Right lobe of liver (tissue), 6 donors: Measurements from ENCODE around the gene KCNQ1. TPM values are rescaled to one million over a fixed set of nuclear protein-coding genes. Genes with fewer than 3 reads are reported as not detected.

ENCODE experiments used
- ATAC-seq, 4 donors: fragments of 200-7000 bp; cut with Tn5 transposase; one replicate each; pipeline ENCODE4 v1.9.1; 2020; ENCODE audit warnings: mild to moderate bottlenecking in 4 of 4, moderate library complexity in 4 of 4
- DNase-seq, 3 donors: peaks; one replicate each; pipeline ENCODE4 v3.0.0-alpha.2; 2020
- H3K27ac ChIP-seq, 3 donors: fragments of 200-600 bp; one replicate each; pipeline ENCODE4 v1.8.0; 2022
- H3K27me3 ChIP-seq, 2 donors: fragments of 200-600 bp; one replicate each; pipeline ENCODE4 v1.8.0; 2022
- H3K36me3 ChIP-seq, 4 donors: fragments of 200-600 bp; sonication (generic) in 1 of 4; one replicate each; pipeline versions ENCODE4 v1.5.1 to v1.8.0; 2017 to 2022; ENCODE audit warnings: control low read depth in 1 of 4
- H3K4me1 ChIP-seq, 4 donors: fragments of 200-600 bp; sonication (generic) in 1 of 4; one replicate each; pipeline versions ENCODE4 v1.5.1 to v1.8.0; 2017 to 2022; ENCODE audit warnings: control low read depth in 1 of 4
- H3K4me3 ChIP-seq, 3 donors: fragments of 200-600 bp; one replicate each; pipeline ENCODE4 v1.8.0; 2022
- H3K9me3 ChIP-seq, 4 donors: fragments of 200-600 bp; sonication (generic) in 1 of 4; one replicate each; pipeline versions ENCODE4 v1.5.1 to v1.8.0; 2017 to 2022; ENCODE audit warnings: control low read depth in 1 of 4
- POLR2A ChIP-seq: fragments of 450-650 bp; IDR thresholded peaks from one replicate; pipeline ENCODE4 v1.6.1; 2017; ENCODE audit warnings: antibody characterized with exemption, mild to moderate bottlenecking
- WGBS: methylation state at CpG from one replicate; pipeline ENCODE4 v1.1.6; 2018; ENCODE audit warnings: low coverage, low lambda C conversion rate; ENCODE audit not compliant: insufficient coverage; ENCODE audit errors: missing lambda C conversion rate; 5-methylcytosine and 5-hydroxymethylcytosine counted together
- intact Hi-C, 2 donors: fragments of 100-400 bp; cut with DNase I; formaldehyde crosslinking; loops; one replicate each; pipeline versions ENCODE4 v1.11.2 to v1.14.1; 2022
- total RNA-seq, 6 experiments: library from RNA; depleted of rRNA in 2 of 6; stranded (reverse); fragments of >200 nt in 2 of 6; fragmentation: NEBNext Ultra II Directional in 3 of 6; extraction: Animal tissue kit (Norgen Biotek cat#: 25700) in 3 of 6; gene quantifications; one replicate each; pipeline versions ENCODE4 v1.1.0 to v1.2.4, GENCODE V29; 2016 to 2023
- TF ChIP-seq, protein P1 (sequence below), 4 donors: fragments of 200-600 bp in 3 of 4; fragments of 450-650 bp in 1 of 4; IDR thresholded peaks; one replicate each; pipeline versions ENCODE4 v1.5.1 to v1.8.0; 2016 to 2022; ENCODE audit warnings: antibody characterized with exemption in 4 of 4, mild to moderate bottlenecking in 2 of 4
- donor health status: DM: no; HTN: yes; CAD: no.
- donor health status: DM: no; HTN: no; CAD: no.
- donor health status: DM: no; HTN: no; CAD: no.
- donor health status: DM: no; HTN: yes; CAD: no.
- donor health status: DM: no; HTN: yes; CAD: no.

Gene KCNQ1
- total RNA-seq, 6 experiments from 2014 or later = 0.61 to 2.4 (median 1.8) TPM

DNA sequence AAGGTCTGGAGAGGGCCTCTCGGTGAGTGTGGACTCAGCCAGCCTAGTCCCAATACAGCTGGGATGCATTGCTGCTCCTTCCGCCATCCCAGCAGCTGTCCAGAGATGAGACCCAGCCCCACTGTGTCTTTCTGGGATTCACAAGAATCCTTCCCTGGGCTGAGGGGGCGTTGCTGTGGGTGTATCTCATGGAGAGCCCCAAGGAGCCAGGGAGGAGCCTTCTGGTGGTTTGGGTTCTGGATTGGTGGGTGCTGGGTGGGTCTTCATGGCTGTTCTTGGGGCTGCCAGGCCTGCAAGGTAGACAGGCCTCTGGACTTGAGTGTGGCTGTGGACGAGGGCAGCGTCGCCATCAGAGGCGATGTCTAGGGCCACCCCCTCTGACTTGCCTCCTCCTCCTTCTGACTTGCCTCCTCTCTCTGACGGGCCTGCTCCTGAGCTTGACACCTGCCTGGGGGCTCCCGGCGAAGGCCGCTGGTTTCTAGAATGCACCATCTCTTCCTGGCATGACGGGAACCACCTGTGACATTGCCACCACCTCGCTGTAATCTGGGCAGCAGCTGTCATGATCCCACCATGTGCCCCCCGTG, 17.2 kb downstream of the KCNQ1 start:
- H3K9me3 ChIP-seq = no peaks in the 10 kb centered on the region
- DNase-seq = no peak
- intact Hi-C loops = no loop called here
- no peak overlapping the region for H3K4me3 ChIP-seq
- no peak overlapping the region for H3K27ac ChIP-seq
- H3K27me3 ChIP-seq = no peaks in the 10 kb centered on the region
- H3K4me1 ChIP-seq = no peaks in the 10 kb centered on the region
- TF ChIP-seq, protein P1, sequence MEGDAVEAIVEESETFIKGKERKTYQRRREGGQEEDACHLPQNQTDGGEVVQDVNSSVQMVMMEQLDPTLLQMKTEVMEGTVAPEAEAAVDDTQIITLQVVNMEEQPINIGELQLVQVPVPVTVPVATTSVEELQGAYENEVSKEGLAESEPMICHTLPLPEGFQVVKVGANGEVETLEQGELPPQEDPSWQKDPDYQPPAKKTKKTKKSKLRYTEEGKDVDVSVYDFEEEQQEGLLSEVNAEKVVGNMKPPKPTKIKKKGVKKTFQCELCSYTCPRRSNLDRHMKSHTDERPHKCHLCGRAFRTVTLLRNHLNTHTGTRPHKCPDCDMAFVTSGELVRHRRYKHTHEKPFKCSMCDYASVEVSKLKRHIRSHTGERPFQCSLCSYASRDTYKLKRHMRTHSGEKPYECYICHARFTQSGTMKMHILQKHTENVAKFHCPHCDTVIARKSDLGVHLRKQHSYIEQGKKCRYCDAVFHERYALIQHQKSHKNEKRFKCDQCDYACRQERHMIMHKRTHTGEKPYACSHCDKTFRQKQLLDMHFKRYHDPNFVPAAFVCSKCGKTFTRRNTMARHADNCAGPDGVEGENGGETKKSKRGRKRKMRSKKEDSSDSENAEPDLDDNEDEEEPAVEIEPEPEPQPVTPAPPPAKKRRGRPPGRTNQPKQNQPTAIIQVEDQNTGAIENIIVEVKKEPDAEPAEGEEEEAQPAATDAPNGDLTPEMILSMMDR (IDR thresholded peaks at IDR 0.05) = no peak
- TF ChIP-seq POLR2A = no peak
- 93% methylated on average over 6 of the region's 14 CpGs for WGBS
- ATAC-seq = no peak
- no peaks in the 10 kb centered on the region for H3K36me3 ChIP-seq

DNA sequence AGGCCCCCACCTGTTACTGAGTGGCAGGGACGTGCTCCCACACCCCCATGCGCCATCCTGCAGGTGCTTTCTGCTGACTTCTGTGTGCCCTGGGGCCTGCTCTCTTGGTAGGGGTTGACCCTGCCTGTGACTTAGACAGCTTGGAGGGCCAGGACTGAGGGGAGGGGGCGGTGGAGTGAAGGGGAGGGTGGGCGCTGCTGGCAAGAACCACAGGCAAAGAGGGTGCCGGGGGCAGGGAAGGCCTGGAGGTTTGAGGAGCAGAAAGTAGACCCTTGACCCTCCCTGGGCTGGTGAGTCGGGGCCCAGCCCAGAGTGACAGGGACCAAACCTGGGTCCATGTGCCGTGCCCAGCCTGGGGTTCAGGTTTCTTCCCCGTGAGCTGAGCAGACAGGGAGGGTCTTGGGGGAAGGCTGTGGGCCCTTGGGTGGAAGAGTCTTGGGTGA, 17.8 kb downstream of the KCNQ1 start:
- ATAC-seq (no peak), DNase-seq (no peak)

DNA sequence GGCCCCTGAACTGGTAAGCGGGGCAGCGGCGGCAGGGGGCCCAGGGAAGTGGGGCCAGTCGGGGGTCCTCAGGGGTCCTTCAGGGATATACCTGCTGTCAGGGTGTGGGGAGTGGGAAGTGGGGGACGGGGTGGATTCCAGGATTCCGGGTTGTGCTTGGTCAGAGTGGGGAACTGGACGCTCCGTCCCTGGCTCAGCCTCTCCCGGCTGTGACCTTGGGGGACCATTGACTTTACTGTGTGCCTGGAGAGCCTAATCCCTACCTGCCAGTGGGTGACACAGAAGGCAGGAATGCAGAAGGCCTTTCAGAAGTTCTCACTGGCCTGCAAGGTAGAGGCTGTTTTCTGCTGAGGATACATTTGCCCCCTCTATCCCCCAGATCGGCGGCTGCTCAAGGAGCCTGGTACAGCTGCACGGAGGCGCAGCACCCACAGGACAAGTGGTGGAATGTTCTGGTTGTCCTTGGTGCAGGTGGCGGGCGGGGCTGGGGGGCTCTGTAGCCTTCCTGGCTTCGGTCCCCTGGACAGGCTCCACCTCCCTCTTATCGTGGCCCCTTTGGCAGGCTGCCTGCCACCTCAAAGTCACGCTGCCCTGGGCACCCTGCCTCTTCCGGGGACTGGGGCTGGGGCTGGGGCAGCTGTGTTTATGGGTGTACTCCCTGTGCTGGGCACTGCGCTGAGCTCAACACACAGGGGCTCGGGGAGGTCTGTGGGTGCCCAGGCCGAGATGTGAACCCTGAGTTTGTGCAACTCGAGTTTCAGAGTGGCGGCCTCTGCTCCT, 18.4 kb downstream of the KCNQ1 start:
- H3K36me3 ChIP-seq = no peaks in the 10 kb centered on the region
- no peak overlapping the region for H3K4me3 ChIP-seq
- ATAC-seq (peak in 2 of 4 donors; percentile 31 to 37), DNase-seq (no peak)
- no peaks in the 10 kb centered on the region for H3K4me1 ChIP-seq
- no peaks in the 10 kb centered on the region for H3K9me3 ChIP-seq
- intact Hi-C loops = no loop called here
- H3K27me3 ChIP-seq = no peaks in the 10 kb centered on the region
- H3K27ac ChIP-seq = no peak overlapping the region
- no peak for TF ChIP-seq POLR2A
- TF ChIP-seq, protein P1 (IDR thresholded peaks at IDR 0.05) = no peak
- WGBS = 100% methylated on average over 2 of the region's 24 CpGs

More for the DNA sequence above, 17.8 kb downstream of the KCNQ1 start:
- Histone ChIP-seq H3K27ac (no peak overlapping the region), H3K36me3 (no peaks in the 10 kb centered on the region), H3K9me3 (no peaks in the 10 kb centered on the region), H3K27me3 (no peaks in the 10 kb centered on the region), H3K4me1 (no peaks in the 10 kb centered on the region), H3K4me3 (no peak overlapping the region)
- intact Hi-C loops = no loop called here
- TF ChIP-seq, protein P1 (IDR thresholded peaks at IDR 0.05) = no peak
- no peak for TF ChIP-seq POLR2A
- 69% methylated on average over 2 of the region's 8 CpGs for WGBS

DNA sequence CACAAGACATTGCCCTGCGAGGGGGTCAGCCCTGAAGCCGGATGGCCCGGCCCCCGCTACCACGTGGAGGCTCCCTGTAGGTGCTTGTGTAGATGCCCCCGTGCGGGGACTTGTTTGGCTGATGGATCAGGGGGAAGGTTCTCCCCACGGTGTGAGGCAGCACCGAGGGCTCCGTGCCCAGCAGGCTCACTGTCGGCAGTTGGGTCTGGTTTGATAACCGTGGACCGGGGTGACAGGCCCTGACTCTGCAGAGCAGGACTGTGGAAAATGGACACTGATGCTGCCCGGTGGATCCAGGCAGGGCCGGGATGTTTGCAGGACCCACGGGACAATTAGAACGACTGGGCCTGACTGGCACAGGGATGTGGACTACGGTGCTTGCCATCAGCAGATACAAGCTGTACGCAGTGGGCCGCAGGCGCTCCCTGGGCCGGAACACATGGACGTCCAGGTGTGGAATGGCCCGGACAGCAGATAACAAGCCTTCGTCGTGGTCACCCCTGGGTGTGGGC, 19.0 kb downstream of the KCNQ1 start:
- Histone ChIP-seq H3K27me3 (no peaks in the 10 kb centered on the region), H3K27ac (no peak overlapping the region), H3K9me3 (no peaks in the 10 kb centered on the region), H3K36me3 (no peaks in the 10 kb centered on the region), H3K4me1 (no peaks in the 10 kb centered on the region), H3K4me3 (no peak overlapping the region)
- intact Hi-C loops = no loop called here
- WGBS = 80% methylated on average over 16 of the region's 26 CpGs
- DNase-seq = no peak
- ATAC-seq = no peak
- TF ChIP-seq, protein P1 (IDR thresholded peaks at IDR 0.05) = no peak
- TF ChIP-seq POLR2A = no peak
